ENCODE results near the gene SMYD5.
"Not testable (repeated sequence)": the region's sequence is repeated elsewhere in the genome, so short reads cannot be mapped to it uniquely, and the experiment has no call there.

Gene SMYD5

DNA sequence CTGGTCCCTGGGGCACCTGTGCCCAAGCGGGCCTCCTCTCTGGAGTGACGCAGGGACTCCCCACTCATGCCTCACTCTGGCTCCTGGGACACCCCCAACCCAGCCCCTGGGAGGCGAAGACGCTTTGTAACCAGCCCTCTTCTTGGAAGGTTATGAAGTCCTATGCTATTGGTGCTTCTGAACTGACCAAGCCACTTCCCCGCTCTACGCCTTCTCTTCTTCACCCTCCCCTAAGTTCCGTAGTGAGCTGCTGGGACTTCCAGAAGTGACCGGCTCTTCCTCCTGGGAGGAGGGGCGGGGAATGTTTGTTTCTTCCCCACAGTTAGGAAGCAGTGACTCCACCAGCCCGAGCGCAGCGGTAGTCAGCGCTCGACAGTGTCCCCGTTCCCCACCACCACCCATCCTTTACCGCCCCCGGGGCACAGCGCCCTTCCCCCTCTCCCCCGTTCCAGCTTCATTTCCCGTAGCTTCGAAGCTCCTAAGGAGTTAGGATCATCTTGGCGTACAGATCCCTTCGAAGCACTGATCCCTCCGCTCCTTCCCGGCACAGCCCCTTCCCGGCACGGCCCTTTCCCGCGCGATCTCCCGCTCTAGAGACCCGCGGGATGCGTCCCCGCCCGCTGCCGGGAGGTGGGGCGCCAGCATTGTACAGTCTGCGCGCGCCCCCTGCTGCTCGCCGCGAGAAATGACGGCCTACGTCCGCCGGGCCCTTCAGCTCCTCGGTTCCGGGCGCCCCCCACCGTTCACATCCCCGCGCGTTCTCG is 37.0 kb upstream of the SMYD5 start:
- peaks cover 76% of the 10 kb centered on the region for H3K27me3 Mint-ChIP-seq

GRCh38 chr2:73177645-73178255 is 36.3 kb upstream of the SMYD5 start:
- no peak overlapping the region for H3K27ac Mint-ChIP-seq (ENCODE audit: low read depth)
- H3K4me1 Mint-ChIP-seq = peaks cover 15% of the 10 kb centered on the region
- H3K9me3 Mint-ChIP-seq = no peaks in the 10 kb centered on the region
- peaks cover 5% of the 10 kb centered on the region for H3K36me3 Mint-ChIP-seq (ENCODE audit: insufficient read depth)
- H3K27me3 Mint-ChIP-seq = peaks cover 76% of the 10 kb centered on the region
- peak overlapping the region; percentile 90 for H3K4me3 Mint-ChIP-seq
- no peak for DNase-seq (ENCODE audit: low spot score in 2 of 2)
- ATAC-seq (replicated peaks; ENCODE audit: extremely low read depth, poor library complexity, severe bottlenecking) = no peak

More for the DNA sequence above, 37.0 kb upstream of the SMYD5 start:
- DNase-seq (ENCODE audit: low spot score in 2 of 2) (peak; percentile 80 to 90), ATAC-seq (replicated peaks; ENCODE audit: extremely low read depth, poor library complexity, severe bottlenecking) (peak; percentile 86)
- Mint-ChIP-seq H3K36me3 (ENCODE audit: insufficient read depth) (peaks cover 5% of the 10 kb centered on the region), H3K4me1 (peaks cover 15% of the 10 kb centered on the region), H3K27ac (ENCODE audit: low read depth) (no peak overlapping the region), H3K9me3 (no peaks in the 10 kb centered on the region), H3K4me3 (peak overlapping the region; percentile 90)

GRCh38 chr2:73185965-73186364 is 28.1 kb upstream of the SMYD5 start:
- no peaks in the 10 kb centered on the region for H3K9me3 Mint-ChIP-seq
- H3K4me3 Mint-ChIP-seq = no peak overlapping the region
- H3K4me1 Mint-ChIP-seq = no peaks in the 10 kb centered on the region
- no peak for DNase-seq (ENCODE audit: low spot score in 2 of 2)
- H3K27ac Mint-ChIP-seq (ENCODE audit: low read depth) = no peak overlapping the region
- H3K27me3 Mint-ChIP-seq = peaks cover 46% of the 10 kb centered on the region
- no peak for ATAC-seq (replicated peaks; ENCODE audit: extremely low read depth, poor library complexity, severe bottlenecking)
- H3K36me3 Mint-ChIP-seq (ENCODE audit: insufficient read depth) = no peaks in the 10 kb centered on the region

- no peak for ATAC-seq (replicated peaks; ENCODE audit: extremely low read depth, poor library complexity, severe bottlenecking)
- H3K9me3 Mint-ChIP-seq = no peaks in the 10 kb centered on the region
- H3K27ac Mint-ChIP-seq (ENCODE audit: low read depth) = no peak overlapping the region
- H3K36me3 Mint-ChIP-seq (ENCODE audit: insufficient read depth) = no peaks in the 10 kb centered on the region
- no peaks in the 10 kb centered on the region for H3K4me1 Mint-ChIP-seq
- no peak for DNase-seq (ENCODE audit: low spot score in 2 of 2)
- H3K4me3 Mint-ChIP-seq = no peak overlapping the region
- H3K27me3 Mint-ChIP-seq = peaks cover 36% of the 10 kb centered on the region
Observed at GRCh38 chr2:73187549-73187948, 26.5 kb upstream of the SMYD5 start.

GRCh38 chr2:73197579-73197978 is 16.5 kb upstream of the SMYD5 start:
- no peak overlapping the region for H3K27ac Mint-ChIP-seq (ENCODE audit: low read depth)
- H3K4me3 Mint-ChIP-seq = no peak overlapping the region
- peaks cover 49% of the 10 kb centered on the region for H3K27me3 Mint-ChIP-seq
- H3K9me3 Mint-ChIP-seq = no peaks in the 10 kb centered on the region
- DNase-seq (ENCODE audit: low spot score in 2 of 2) (no peak), ATAC-seq (replicated peaks; ENCODE audit: extremely low read depth, poor library complexity, severe bottlenecking) (no peak)
- no peaks in the 10 kb centered on the region for H3K36me3 Mint-ChIP-seq (ENCODE audit: insufficient read depth)
- no peaks in the 10 kb centered on the region for H3K4me1 Mint-ChIP-seq

GRCh38 chr2:73200281-73200680 is 13.8 kb upstream of the SMYD5 start:
- not testable (repeated sequence) for DNase-seq (ENCODE audit: low spot score in 2 of 2); H3K4me1 Mint-ChIP-seq; ATAC-seq (replicated peaks; ENCODE audit: extremely low read depth, poor library complexity, severe bottlenecking); H3K4me3 Mint-ChIP-seq; H3K9me3 Mint-ChIP-seq; H3K36me3 Mint-ChIP-seq (ENCODE audit: insufficient read depth); H3K27ac Mint-ChIP-seq (ENCODE audit: low read depth)
- H3K27me3 Mint-ChIP-seq = peaks cover 72% of the 10 kb centered on the region

GRCh38 chr2:73202156-73203054 is 11.6 kb upstream of the SMYD5 start, which contains the start of gene NOTO:
Gene NOTO (plus strand): TSS chr2:73202574. CDS start chr2:73202667, 93 bp downstream.
- Mint-ChIP-seq H3K4me1 (no peaks in the 10 kb centered on the region), H3K36me3 (ENCODE audit: insufficient read depth) (no peaks in the 10 kb centered on the region), H3K27ac (ENCODE audit: low read depth) (no peak within 1 kb of the TSS), H3K4me3 (peak within 1 kb of the TSS; percentile 31), H3K27me3 (peaks cover 78% of the 10 kb centered on the region), H3K9me3 (no peaks in the 10 kb centered on the region)
- ATAC-seq (replicated peaks; ENCODE audit: extremely low read depth, poor library complexity, severe bottlenecking) (no peak), DNase-seq (ENCODE audit: low spot score in 2 of 2) (no peak)

GRCh38 chr2:73203055-73203681 is 10.9 kb upstream of the SMYD5 start:
- Mint-ChIP-seq H3K27me3 (peaks cover 78% of the 10 kb centered on the region), H3K4me3 (peak overlapping the region; percentile 31), H3K9me3 (no peaks in the 10 kb centered on the region), H3K27ac (ENCODE audit: low read depth) (no peak overlapping the region), H3K36me3 (ENCODE audit: insufficient read depth) (no peaks in the 10 kb centered on the region), H3K4me1 (no peaks in the 10 kb centered on the region)
- DNase-seq (ENCODE audit: low spot score in 2 of 2) (no peak), ATAC-seq (replicated peaks; ENCODE audit: extremely low read depth, poor library complexity, severe bottlenecking) (no peak)

DNA sequence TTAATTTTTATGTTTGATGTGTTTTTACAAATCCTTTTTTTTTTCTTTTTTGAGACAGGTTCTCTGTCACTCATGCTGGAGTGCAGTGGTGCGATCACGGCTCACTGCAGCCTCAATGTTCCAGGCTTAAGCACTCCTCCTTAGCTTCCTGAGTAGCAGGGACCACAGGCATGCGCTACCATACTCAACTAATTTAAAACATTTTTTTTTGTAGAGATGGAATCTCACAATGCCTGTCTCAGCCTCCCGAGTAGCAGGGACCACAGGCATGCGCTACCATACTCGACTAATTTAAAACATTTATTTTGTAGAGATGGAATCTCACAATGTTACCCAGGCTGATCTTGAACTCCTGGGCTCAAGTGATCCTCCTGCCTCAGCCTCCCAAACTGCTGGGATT is 8.4 kb upstream of the SMYD5 start:
- Mint-ChIP-seq H3K27ac (ENCODE audit: low read depth) (no peak overlapping the region), H3K4me3 (no peak overlapping the region), H3K36me3 (ENCODE audit: insufficient read depth) (no peaks in the 10 kb centered on the region), H3K9me3 (no peaks in the 10 kb centered on the region), H3K4me1 (no peaks in the 10 kb centered on the region), H3K27me3 (peaks cover 63% of the 10 kb centered on the region)
- ATAC-seq (replicated peaks; ENCODE audit: extremely low read depth, poor library complexity, severe bottlenecking) (no peak), DNase-seq (ENCODE audit: low spot score in 2 of 2) (no peak)

GRCh38 chr2:73208258-73208657 is 5.8 kb upstream of the SMYD5 start:
- peaks cover 47% of the 10 kb centered on the region for H3K27me3 Mint-ChIP-seq
- H3K4me1 Mint-ChIP-seq = peaks cover 3% of the 10 kb centered on the region
- DNase-seq (ENCODE audit: low spot score in 2 of 2) (no peak), ATAC-seq (replicated peaks; ENCODE audit: extremely low read depth, poor library complexity, severe bottlenecking) (no peak)
- no peaks in the 10 kb centered on the region for H3K36me3 Mint-ChIP-seq (ENCODE audit: insufficient read depth)
- no peaks in the 10 kb centered on the region for H3K9me3 Mint-ChIP-seq
- no peak overlapping the region for H3K27ac Mint-ChIP-seq (ENCODE audit: low read depth)
- H3K4me3 Mint-ChIP-seq = no peak overlapping the region

DNA sequence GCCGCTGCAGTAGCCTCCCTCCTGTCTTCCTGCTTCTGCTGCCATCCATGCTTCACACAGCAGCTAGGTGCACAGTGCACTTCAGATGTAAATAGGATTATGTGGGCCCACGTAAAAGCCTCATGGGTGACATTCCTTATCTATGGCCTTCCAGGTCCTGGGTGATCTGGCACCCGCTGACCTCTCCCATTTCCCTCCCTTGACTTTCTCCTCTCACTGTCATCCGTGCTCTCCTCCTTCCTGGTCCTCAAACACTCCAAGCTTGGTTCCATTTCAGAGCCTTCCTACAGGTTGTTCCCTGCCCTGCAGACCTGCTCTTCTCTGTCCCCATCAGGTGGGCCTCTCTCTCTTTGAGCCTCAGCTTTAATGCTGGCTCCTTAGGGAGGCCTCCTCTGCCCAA is 4.0 kb upstream of the SMYD5 start:
- no peak overlapping the region for H3K4me3 Mint-ChIP-seq

GRCh38 chr2:73210696-73211095 is 3.3 kb upstream of the SMYD5 start:
- no peak for ATAC-seq (replicated peaks; ENCODE audit: extremely low read depth, poor library complexity, severe bottlenecking)
- Mint-ChIP-seq H3K4me1 (peaks cover 27% of the 10 kb centered on the region), H3K27me3 (peaks cover 22% of the 10 kb centered on the region), H3K27ac (ENCODE audit: low read depth) (no peak overlapping the region), H3K36me3 (ENCODE audit: insufficient read depth) (peaks cover 2% of the 10 kb centered on the region), H3K4me3 (no peak overlapping the region), H3K9me3 (no peaks in the 10 kb centered on the region)
- no peak for DNase-seq (ENCODE audit: low spot score in 2 of 2)

More for the DNA sequence above, 4.0 kb upstream of the SMYD5 start:
- ATAC-seq (replicated peaks; ENCODE audit: extremely low read depth, poor library complexity, severe bottlenecking) = no peak
- no peak for DNase-seq (ENCODE audit: low spot score in 2 of 2)
- Mint-ChIP-seq H3K27me3 (peaks cover 29% of the 10 kb centered on the region), H3K27ac (ENCODE audit: low read depth) (no peak overlapping the region), H3K4me1 (peaks cover 21% of the 10 kb centered on the region), H3K9me3 (no peaks in the 10 kb centered on the region), H3K36me3 (ENCODE audit: insufficient read depth) (peaks cover 2% of the 10 kb centered on the region)

All from central memory CD8-positive, alpha-beta T cell (primary cell).